Endometrial microvascular endothelial cells (primary cell): ENCODE measurements around the gene GSDMA. TPM values are rescaled to one million over a fixed set of nuclear protein-coding genes. Genes with fewer than 3 reads are reported as not detected.

Experiments used
- in situ Hi-C: cut with HindIII; loops from 2 replicates; pipeline ENCODE4 v1.10.0; 2017; ENCODE audit warnings: low sequenced_read_pairs, low pct_unique_long_range_greater_than_20kb; ENCODE audit errors: inconsistent ontology term
- total RNA-seq: library from RNA; depleted of rRNA; stranded (reverse); fragments of >200 nt; gene quantifications from one replicate; pipeline ENCODE4 v1.2.3, GENCODE V29; 2015; ENCODE audit errors: inconsistent ontology term

GSDMA gene
- total RNA-seq, 1 donor from 2014 or later, result not detected

GRCh38 chr17:39951924-39952679, 10.7 kb upstream of the GSDMA start:
- in situ Hi-C loops, result no loop called here

- in situ Hi-C loops, result no loop called here
Observed at GRCh38 chr17:39952680-39953470, 9.9 kb upstream of the GSDMA start.

- in situ Hi-C loops, result no loop called here
Observed at GRCh38 chr17:39953471-39953888, 9.3 kb upstream of the GSDMA start.

- in situ Hi-C loops, result no loop called here
Observed at GRCh38 chr17:39954876-39955275, 7.9 kb upstream of the GSDMA start.

- in situ Hi-C loops, result no loop called here
Observed at GRCh38 chr17:39955726-39956225, 7.0 kb upstream of the GSDMA start.

- in situ Hi-C loops, result no loop called here
Observed at GRCh38 chr17:39960524-39961041, 2.2 kb upstream of the GSDMA start.

- in situ Hi-C loops, result no loop called here
Observed at GRCh38 chr17:39963829-39964228, 1.0 kb downstream of the GSDMA start.

- in situ Hi-C loops, result no loop called here
Observed at GRCh38 chr17:39965017-39965699, 2.4 kb downstream of the GSDMA start.

- in situ Hi-C loops, result no loop called here
Observed at GRCh38 chr17:39966771-39967170, 4.0 kb downstream of the GSDMA start.

GRCh38 chr17:39968761-39969160, 6.0 kb downstream of the GSDMA start:
- in situ Hi-C loops, result no loop called here

GRCh38 chr17:39969375-39969774, 6.6 kb downstream of the GSDMA start:
- in situ Hi-C loops, result no loop called here

GRCh38 chr17:39970157-39970692, 7.4 kb downstream of the GSDMA start:
- in situ Hi-C loops, result no loop called here

GRCh38 chr17:39971076-39971603, 8.3 kb downstream of the GSDMA start:
- in situ Hi-C loops, result no loop called here

GRCh38 chr17:39972271-39972670, 9.5 kb downstream of the GSDMA start:
- in situ Hi-C loops, result no loop called here

GRCh38 chr17:39973496-39973895, 10.7 kb downstream of the GSDMA start:
- in situ Hi-C loops, result no loop called here

- in situ Hi-C loops, result no loop called here
Observed at GRCh38 chr17:39974433-39974832, 11.6 kb downstream of the GSDMA start.

- in situ Hi-C loops, result no loop called here
Observed at GRCh38 chr17:39975801-39976200, 13.0 kb downstream of the GSDMA start.

GRCh38 chr17:39979016-39979670, 16.3 kb downstream of the GSDMA start:
- in situ Hi-C loops, result no loop called here
